CD4-positive, alpha-beta T cell treated with Interferon gamma for 1 hour (primary cell): ENCODE results near the gene VAMP4.

Experiments used
- DNase-seq: peaks from one replicate; pipeline ENCODE4 v3.0.0-alpha.2; 2020

Gene VAMP4, protein sequence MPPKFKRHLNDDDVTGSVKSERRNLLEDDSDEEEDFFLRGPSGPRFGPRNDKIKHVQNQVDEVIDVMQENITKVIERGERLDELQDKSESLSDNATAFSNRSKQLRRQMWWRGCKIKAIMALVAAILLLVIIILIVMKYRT

GRCh38 chr1:171741872-171742576 is at the start of gene VAMP4:
TSS of gene VAMP4 (minus strand) at chr1:171742065. CDS start at chr1:171738414, 3,651 bp downstream.
- DNase-seq, result peak; percentile 82

GRCh38 chr1:171790318-171790717 is 48.5 kb upstream of the VAMP4 start:
- DNase-seq, result no peak

GRCh38 chr1:171788696-171789095 is 46.8 kb upstream of the VAMP4 start:
- DNase-seq, result no peak

DNA sequence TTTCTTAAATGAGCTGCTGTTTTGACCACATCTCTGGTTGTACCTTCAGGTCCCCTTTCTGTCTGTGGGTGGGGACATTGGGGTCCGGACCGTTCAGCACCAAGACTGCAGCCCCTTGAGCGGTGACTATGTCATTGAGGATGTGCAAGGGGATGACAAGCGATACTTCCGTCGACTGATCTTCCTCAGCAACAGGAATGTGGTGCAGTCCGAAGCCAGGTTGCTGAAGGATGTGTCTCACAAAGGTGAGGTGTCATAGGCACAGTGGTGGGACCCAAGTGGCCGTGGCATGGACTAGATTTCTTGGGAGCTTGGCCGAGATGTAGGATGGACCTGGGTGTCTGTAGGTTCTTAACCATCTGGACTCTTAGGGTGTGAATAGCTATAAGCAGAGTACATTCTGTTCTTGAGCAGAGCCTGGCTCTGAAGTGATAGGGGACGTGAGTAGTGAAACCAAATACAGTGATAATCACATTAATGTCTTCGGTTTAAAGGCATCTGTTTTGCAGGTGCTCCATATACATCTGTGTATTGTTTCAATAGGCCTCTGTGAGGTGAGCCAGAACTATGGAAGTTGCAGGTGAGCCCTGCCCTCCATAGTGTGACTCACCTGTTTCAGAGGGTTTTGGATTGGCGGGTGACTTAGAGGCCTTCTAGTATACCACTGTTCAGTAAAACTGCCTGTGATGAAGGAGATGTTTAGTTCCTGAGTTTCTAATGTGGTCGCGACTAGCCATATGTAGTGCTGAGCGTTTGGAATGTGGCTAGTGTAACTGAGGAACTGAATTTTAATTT is 46.0 kb upstream of the VAMP4 start:
- DNase-seq, result no peak

GRCh38 chr1:171786534-171786933 is 44.7 kb upstream of the VAMP4 start:
- DNase-seq, result no peak

DNA sequence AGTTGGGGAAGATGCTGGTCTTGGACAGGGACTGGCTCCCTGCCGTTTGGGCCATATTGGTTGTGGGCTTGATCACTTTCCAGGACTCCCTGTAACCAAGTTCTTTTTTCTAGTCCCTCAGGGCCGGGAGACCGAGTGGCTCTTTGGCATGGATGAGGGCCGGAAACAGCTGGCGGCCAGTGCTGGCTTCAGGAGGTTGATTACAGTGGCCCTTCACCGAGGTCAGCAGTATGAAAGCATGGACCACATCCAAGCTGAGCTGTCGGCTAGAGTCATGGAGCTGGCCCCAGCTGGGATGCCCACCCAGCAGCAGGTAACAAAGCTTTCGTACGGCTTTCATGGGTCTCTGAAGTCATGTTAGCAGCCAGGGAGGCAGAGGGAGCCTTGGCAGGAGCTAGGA is 43.9 kb upstream of the VAMP4 start:
- no peak for DNase-seq

- DNase-seq, result no peak
Observed at GRCh38 chr1:171784784-171785183, 42.9 kb upstream of the VAMP4 start.

DNA sequence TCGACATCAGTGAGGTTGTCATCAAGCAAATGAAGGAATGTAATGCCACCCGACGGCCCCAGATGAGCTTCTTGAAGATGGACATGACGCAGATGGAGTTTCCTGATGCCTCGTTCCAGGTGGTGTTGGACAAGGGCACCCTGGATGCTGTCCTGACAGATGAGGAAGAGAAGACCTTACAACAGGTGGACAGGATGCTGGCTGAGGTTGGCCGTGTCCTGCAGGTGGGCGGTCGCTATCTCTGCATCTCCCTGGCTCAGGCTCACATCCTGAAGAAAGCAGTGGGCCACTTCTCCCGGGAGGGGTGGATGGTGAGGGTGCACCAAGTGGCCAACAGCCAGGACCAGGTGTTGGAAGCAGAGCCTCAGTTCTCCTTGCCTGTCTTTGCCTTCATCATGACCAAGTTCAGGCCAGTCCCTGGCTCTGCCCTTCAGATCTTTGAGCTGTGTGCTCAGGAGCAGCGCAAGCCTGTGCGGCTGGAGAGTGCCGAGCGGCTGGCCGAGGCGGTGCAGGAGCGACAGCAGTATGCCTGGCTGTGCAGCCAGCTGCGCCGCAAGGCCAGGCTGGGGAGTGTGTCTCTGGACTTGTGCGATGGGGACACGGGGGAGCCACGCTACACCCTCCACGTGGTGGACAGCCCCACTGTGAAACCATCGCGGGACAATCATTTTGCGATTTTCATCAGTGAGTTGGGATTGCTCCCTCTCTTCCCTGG is 42.1 kb upstream of the VAMP4 start:
- DNase-seq, result no peak

DNA sequence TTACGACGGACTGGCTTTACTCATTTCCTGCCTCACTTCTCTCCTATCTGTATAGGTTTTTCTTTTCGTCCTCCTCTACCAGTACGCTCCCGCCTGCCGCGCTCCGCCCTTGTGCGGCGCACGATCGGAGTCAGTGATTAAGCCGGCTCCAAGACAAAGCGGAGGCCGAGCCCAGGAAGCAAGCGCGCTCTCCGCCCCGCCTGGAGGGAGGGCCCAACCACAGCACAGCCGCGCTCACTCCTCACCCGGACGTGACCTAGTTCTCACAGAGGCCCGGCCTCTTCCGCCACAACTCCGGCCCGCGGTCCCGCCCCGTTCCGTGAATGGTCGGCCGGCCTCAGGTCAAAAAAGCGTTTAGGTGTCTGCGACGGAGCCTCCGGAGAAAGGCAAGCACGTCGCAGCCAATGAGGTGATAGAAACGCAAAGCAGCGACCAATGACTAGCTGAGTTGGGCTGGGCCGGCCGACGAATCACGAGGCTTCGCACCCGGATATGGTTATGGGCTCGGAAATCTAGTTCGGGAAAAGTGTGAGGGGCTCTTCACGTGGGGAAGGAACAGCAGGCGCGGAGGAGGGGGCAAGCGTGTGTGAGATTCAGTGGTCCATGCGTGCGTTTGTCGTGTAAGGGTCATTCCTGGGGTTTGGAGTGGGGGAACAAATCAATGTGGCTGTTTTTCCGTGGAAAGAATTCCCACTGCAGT is 39.5 kb upstream of the VAMP4 start, which contains the start of gene METTL13:
Gene METTL13 (plus strand): TSS at position 485 of the 700 bp plus-strand sequence. CDS start 308 bp downstream, outside the sequence.
- peak; percentile 98 for DNase-seq

DNA sequence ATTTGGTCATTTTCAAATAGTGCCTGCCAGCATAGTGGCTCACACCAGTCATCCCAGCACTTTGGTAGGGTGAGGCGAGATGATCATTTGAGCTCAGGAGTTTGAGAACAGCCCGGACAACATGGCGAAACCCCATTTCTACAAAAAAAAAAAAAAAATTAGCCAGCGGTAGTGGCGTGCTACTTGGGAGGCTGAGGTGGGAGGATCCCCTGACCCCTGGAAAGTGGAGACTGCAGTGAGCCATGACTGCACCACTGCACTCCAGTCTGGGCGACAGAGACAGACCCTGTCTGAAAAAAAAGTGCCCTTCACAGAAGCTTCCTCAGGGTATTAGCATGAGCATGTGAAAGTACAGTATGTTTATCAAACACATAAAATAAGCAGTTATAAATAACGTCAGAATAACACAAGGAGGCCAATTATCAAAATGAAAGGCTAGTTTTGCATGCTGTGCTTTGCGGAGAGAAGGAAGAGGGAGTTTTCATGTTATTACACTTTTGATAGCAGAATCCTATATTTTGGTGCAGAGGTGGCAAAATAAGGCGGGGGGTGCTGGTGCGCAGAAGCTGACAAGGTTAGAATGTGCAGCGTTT is 38.8 kb upstream of the VAMP4 start:
- no peak for DNase-seq

GRCh38 chr1:171772312-171772711 is 30.4 kb upstream of the VAMP4 start:
- no peak for DNase-seq

DNA sequence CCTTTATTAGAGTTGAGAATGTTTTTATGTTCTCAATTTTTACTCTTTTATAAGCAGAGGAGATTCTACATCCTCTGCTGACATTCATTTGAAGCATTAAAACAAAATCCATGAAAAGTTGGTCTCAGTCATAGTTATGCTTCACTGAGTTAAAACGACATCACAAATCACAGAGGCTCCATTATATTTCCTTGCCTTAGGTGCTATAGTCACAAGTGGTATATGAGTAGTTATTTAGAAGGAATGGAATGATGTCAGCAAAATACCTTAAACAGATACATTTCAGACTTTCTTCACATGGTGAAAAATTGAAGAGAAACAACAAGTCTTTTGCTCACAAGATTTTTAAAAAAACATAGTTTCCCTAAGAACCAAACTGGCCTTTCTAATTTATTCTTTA is 27.9 kb upstream of the VAMP4 start:
- DNase-seq, result no peak

- DNase-seq, result no peak
Observed at GRCh38 chr1:171769171-171769570, 27.3 kb upstream of the VAMP4 start.

GRCh38 chr1:171763764-171764163 is 21.9 kb upstream of the VAMP4 start:
- DNase-seq, result no peak

DNA sequence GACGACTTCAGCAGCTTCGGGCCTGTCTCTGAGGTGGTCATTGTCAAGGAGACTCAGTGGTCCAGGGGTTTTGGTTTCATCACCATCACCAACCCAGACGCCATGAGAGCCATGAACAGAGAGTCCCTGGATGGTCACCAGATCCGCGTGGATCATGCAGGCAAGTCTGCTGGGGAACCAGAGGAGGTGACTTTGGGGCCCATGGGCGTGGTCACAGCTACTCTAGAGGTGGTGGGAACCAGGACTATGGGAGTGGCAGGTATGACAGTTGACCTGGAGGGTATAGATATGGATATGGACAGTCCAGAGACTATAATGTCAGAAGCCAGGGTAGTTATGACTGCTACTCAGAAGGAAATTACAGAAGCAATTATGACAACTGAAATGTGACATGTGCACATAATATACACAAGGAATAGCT is 20.3 kb upstream of the VAMP4 start:
- DNase-seq, result no peak

GRCh38 chr1:171758011-171758410 is 16.1 kb upstream of the VAMP4 start:
- DNase-seq, result no peak

DNA sequence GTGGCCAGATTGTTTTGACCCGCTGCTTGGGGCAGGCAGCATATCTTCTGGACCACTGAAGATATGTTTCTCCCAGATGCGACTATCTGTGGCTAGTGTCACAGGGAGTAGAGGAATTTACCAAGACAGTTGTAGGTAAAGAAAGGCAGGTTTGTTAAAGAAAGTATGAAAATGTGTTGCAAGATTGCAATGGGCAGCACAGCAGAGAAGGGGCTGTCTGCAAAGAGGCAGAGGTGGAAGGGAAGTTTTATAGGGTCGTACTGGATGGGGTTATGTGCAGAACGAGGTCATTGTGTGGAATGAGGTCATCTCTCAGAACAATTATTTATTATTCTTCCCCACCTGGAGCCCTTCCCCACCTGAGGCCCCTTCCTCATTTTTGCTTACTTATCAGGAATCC is 15.0 kb upstream of the VAMP4 start:
- DNase-seq, result no peak

DNA sequence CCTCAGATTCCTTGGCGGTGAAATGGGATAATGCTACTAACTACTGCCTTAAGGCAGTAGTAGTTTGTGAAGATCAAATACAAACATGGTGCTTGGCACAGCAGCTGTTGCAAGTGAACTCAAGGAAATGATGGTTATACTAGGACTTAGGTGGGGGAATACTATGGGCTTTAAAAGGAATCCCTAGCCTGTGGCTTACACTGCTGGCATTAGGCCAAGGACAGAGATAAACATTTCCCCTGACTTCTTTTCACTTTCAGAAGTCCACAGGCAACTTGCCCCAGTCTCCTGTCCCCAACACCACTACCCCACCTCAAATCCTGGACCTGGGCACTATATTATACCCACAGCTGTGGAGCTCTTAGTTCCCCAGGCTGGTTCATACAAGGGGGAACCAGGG is 13.1 kb upstream of the VAMP4 start:
- no peak for DNase-seq

DNA sequence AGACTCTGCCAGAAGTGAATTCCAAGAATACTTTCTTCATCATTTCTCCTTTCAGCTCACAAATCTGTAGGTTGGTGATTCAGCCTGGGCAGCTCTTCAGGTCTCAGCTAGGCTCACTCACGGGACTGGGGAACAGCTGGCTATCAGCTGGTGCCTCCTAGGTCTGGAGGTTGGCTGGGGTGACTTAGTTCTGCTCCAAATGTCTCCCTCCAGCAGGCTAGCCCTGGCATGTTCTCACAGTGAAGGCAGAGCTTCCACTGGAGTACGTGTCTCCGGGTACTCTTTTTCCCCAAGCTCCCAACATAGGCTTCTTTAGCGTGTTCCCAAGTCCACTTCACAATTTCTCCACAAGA is 12.5 kb upstream of the VAMP4 start:
- no peak for DNase-seq

- no peak for DNase-seq
Observed at GRCh38 chr1:171753685-171754352, 12.0 kb upstream of the VAMP4 start.

- no peak for DNase-seq
Observed at GRCh38 chr1:171753182-171753581, 11.3 kb upstream of the VAMP4 start.

DNA sequence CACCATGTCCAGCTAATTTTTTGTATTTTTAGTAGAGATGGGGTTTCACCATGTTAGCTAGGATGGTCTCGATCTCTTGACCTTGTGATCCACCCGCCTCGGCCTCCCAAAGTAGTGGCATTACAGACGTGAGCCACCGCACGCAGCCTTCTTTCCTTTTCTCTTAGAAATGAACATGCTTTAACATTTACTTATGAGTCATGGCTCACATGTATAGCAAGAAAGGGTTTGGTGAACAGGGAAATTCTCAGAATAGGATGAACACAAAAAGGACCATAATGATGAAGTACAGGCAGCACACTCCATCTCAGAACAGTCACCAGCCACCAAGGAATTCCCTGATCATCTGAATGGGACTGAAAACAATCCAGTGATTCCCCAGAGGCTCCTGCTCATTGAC is 9.4 kb upstream of the VAMP4 start:
- DNase-seq, result no peak
